Right atrium auricular region (tissue), 2 donors: Measurements from ENCODE around the gene PRKAG2. TPM values are rescaled to one million over a fixed set of nuclear protein-coding genes. Genes with fewer than 3 reads are reported as not detected.

Experiments
- DNase-seq: peaks from one replicate; pipeline ENCODE4 v3.0.0-alpha.2; 2019; ENCODE audit warnings: low spot score
- H3K27ac ChIP-seq, 2 donors: fragments of 200-600 bp; sonication (generic); 1 replicate in 1 of 2; 2 replicates in 1 of 2; pipeline ENCODE4 v1.5.1; 2016 to 2019
- H3K27me3 ChIP-seq, 2 donors: fragments of 200-600 bp; sonication (generic); one replicate each; pipeline versions ENCODE4 v1.5.1 to v1.6.0; 2017 to 2019
- H3K36me3 ChIP-seq: fragments of 200-600 bp; sonication (generic); one replicate; pipeline ENCODE4 v1.5.1; 2016
- H3K4me1 ChIP-seq, 2 donors: fragments of 200-600 bp; sonication (generic); one replicate each; pipeline versions ENCODE4 v1.5.1 to v1.6.0; 2017 to 2019
- H3K4me3 ChIP-seq, 2 donors: fragments of 200-600 bp; sonication (generic); 1 replicate in 1 of 2; 2 replicates in 1 of 2; pipeline ENCODE4 v1.5.1; 2017 to 2019; ENCODE audit warnings: mild to moderate bottlenecking in 1 of 2, moderate library complexity in 1 of 2
- H3K9me3 ChIP-seq, 2 donors: fragments of 200-600 bp; sonication (generic); one replicate each; pipeline ENCODE4 v1.5.1; 2019
- CTCF ChIP-seq, 2 donors: fragments of 200-600 bp; sonication (generic); IDR thresholded peaks; one replicate each; pipeline ENCODE4 v1.5.1; 2019; ENCODE audit warnings: antibody characterized with exemption in 2 of 2
- total RNA-seq, 2 donors: library from RNA; depleted of rRNA; stranded (reverse); fragments of >200 nt; gene quantifications; one replicate each; pipeline ENCODE4 v1.1.0, GENCODE V29; 2016

The PRKAG2 gene
- total RNA-seq, 2 donors from 2014 or later, result 133 to 177 TPM

- DNase-seq, result peak; percentile 89
- no peak for TF ChIP-seq CTCF (IDR thresholded peaks at IDR 0.05)
- Histone ChIP-seq H3K9me3 (no peaks in the 10 kb centered on the region), H3K27me3 (no peaks in the 10 kb centered on the region), H3K27ac (peak overlapping the region; percentile 83 to 93), H3K36me3 (no peaks in the 10 kb centered on the region), H3K4me3 (no peak overlapping the region), H3K4me1 (peaks cover 0 to 82% of the 10 kb centered on the region in 2 donors)
These were observed 189.2 kb downstream of the PRKAG2 start for GRCh38 chr7:151687523-151688235.

GRCh38 chr7:151686826-151687225 is 190.1 kb downstream of the PRKAG2 start:
- TF ChIP-seq CTCF (IDR thresholded peaks at IDR 0.05), result no peak
- Histone ChIP-seq H3K27ac (peak overlapping the region; percentile 83 to 93), H3K27me3 (no peaks in the 10 kb centered on the region), H3K4me3 (no peak overlapping the region), H3K36me3 (no peaks in the 10 kb centered on the region), H3K4me1 (peaks cover 0 to 83% of the 10 kb centered on the region in 2 donors), H3K9me3 (no peaks in the 10 kb centered on the region)
- DNase-seq, result no peak

GRCh38 chr7:151686016-151686766 is 190.7 kb downstream of the PRKAG2 start:
- no peaks in the 10 kb centered on the region for H3K27me3 ChIP-seq
- no peak for DNase-seq
- peaks cover 0 to 85% of the 10 kb centered on the region in 2 donors for H3K4me1 ChIP-seq

GRCh38 chr7:151684408-151685175 is 192.3 kb downstream of the PRKAG2 start:
- no peak for TF ChIP-seq CTCF (IDR thresholded peaks at IDR 0.05)
- H3K36me3 ChIP-seq, result no peaks in the 10 kb centered on the region
- no peaks in the 10 kb centered on the region for H3K27me3 ChIP-seq
- no peak for DNase-seq
- no peak overlapping the region for H3K4me3 ChIP-seq
- H3K27ac ChIP-seq, result peak overlapping the region; percentile 74 to 78
- peaks cover 0 to 86% of the 10 kb centered on the region in 2 donors for H3K4me1 ChIP-seq
- H3K9me3 ChIP-seq, result no peaks in the 10 kb centered on the region

More at GRCh38 chr7:151686016-151686766, 190.7 kb downstream of the PRKAG2 start:
- H3K27ac ChIP-seq, result peak overlapping the region; percentile 83 to 93
- no peak for TF ChIP-seq CTCF (IDR thresholded peaks at IDR 0.05)
- no peaks in the 10 kb centered on the region for H3K9me3 ChIP-seq
- no peaks in the 10 kb centered on the region for H3K36me3 ChIP-seq
- H3K4me3 ChIP-seq, result no peak overlapping the region

- Histone ChIP-seq H3K9me3 (no peaks in the 10 kb centered on the region), H3K4me3 (no peak overlapping the region), H3K36me3 (no peaks in the 10 kb centered on the region), H3K4me1 (peaks cover 0 to 86% of the 10 kb centered on the region in 2 donors), H3K27ac (peak overlapping the region; percentile 74 to 78), H3K27me3 (no peaks in the 10 kb centered on the region)
- DNase-seq, result no peak
- no peak for TF ChIP-seq CTCF (IDR thresholded peaks at IDR 0.05)
These were observed 193.1 kb downstream of the PRKAG2 start for GRCh38 chr7:151683615-151684407.
